Left ventricle myocardium superior (tissue), 1 donor: ENCODE results near the gene HCRTR1. TPM values are rescaled to one million over a fixed set of nuclear protein-coding genes. Genes with fewer than 3 reads are reported as not detected.

Experiments
- ATAC-seq: fragments of 200-7000 bp; cut with Tn5 transposase; one replicate; pipeline ENCODE4 v1.9.1; 2020; ENCODE audit warnings: mild to moderate bottlenecking, moderate library complexity
- DNase-seq: peaks from one replicate; pipeline ENCODE4 v3.0.0-alpha.2; 2020
- intact Hi-C: fragments of 100-400 bp; cut with micrococcal nuclease; formaldehyde crosslinking; loops from one replicate; pipeline ENCODE4 v1.11.0; 2022
- long read RNA-seq: library from polyadenylated mRNA; unstranded; transcript quantifications from one replicate; pipeline ENCODE4 v2.0.0, GENCODE V29; 2021
- total RNA-seq: library from RNA; stranded (reverse); fragmentation: NEBNext Ultra II Directional; extraction: Animal tissue kit (Norgen Biotek cat#: 25700); gene quantifications from one replicate; pipeline ENCODE4 v1.2.1, GENCODE V29; 2021
- donor health status: DM: no; HTN: yes; CAD: no; lungs with severe emphysema.

Gene HCRTR1
- 0.67 TPM for total RNA-seq
- long read RNA-seq, partial matches to known transcripts = 0 of 1 reads
- long read RNA-seq, other reads (novel, unspliced or antisense) = 1 of 1 reads

DNA sequence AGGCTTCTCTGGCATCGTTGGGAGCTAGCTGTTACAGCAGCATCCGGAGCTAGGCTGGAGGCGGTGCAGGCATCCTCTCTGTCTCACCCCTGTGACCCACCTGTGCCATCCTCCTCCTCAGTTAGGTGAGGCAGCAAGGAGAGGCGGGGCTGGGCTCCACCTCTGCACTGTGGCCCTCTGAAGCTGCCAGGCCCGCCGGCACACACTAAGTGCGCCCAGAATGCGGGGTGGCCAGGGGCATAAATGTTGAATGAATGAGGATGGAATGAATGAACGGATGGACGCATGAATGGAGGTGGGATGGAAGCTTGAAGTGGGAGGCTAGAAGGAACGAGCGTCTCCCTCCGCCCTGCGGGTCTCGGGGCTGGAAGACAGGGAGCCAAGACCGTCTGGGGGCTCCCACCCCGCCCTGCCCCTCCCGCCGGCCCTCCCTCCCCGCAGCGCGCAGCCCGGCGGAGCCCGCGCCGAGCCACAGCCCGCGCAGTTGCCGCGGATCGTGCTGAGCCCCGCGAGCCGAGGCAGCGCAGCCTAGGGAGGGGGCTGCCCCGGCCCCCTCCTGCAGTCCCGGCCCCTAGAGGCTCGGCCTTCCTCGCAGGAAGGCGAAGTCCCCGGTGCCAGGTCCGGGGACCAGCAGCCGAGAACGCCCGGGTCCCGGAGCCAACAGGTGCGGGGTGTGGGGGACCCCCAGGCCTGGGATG is at the start of gene HCRTR1:
TSS of gene HCRTR1 (plus strand) at position 472 of the 698 bp plus-strand sequence. CDS start 1,504 bp downstream, outside the sequence.
- ATAC-seq (peak; percentile 18), DNase-seq (no peak)
- intact Hi-C loops = no loop called here

DNA sequence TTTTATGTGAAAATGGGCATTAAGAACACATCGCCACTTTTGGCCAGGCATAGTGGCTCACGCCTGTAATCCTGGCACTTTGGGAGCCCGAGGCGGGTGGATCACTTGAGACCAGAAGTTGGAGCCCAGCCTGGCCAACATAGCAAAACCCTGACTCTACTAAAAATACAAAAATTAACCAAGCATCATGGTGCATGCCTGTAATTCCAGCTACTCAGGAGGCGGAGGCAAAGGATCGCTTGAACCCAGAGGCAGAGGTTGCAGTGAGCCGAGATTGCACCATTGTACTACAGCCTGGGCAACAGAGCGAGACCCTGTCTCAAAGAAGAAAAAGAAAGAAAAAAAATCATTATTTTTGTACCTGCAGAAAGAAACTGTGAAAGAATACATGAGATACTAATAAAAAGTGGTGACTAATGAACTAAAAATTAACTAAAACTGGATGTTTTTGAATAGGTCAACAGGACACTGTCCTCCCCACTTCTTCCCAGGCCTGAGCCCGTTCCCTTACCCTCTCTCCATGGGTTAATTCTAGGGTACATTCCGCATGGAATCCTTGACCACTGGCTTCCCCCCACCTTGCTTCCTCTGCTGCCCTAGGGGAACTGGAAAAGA is 49.4 kb upstream of the HCRTR1 start:
- intact Hi-C loops = no loop called here
- peak; percentile 23 for ATAC-seq

DNA sequence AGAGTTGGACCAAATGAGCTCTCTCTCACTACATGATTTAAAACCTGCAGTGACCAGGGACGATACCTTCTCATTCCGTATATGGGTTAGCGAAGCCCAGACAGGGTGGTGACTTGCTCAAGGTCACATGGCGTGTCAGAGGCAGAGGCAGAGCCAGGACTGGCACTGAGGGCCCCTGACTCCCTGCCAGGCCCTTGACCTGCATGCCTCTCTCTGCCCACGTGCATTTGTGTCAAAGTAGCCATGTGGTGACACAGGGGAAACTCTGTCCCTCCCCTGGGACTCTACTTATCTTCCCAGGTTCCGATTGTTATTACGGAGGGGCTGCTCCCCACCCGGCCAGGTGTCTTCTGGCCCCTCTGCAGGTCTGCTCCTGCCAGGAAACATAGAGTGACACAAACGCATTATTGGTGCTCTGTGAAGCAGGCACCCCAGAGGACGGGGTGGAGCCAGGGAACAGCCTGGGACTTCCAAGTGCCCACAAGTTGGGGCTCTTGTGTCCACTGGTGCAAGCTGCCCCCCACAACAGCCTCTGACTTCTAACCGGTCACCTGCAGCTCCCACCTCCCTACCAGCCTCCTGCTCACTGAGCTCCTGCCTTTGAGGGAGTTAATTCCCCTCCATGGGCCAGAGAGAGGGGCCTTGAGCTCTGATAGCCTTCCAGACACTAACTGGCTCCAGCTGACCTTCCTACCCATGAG is 48.4 kb upstream of the HCRTR1 start:
- ATAC-seq (peak; percentile 92), DNase-seq (peak; percentile 88)
- intact Hi-C loops = no loop called here

More for the DNA sequence above, 49.4 kb upstream of the HCRTR1 start:
- DNase-seq = no peak

DNA sequence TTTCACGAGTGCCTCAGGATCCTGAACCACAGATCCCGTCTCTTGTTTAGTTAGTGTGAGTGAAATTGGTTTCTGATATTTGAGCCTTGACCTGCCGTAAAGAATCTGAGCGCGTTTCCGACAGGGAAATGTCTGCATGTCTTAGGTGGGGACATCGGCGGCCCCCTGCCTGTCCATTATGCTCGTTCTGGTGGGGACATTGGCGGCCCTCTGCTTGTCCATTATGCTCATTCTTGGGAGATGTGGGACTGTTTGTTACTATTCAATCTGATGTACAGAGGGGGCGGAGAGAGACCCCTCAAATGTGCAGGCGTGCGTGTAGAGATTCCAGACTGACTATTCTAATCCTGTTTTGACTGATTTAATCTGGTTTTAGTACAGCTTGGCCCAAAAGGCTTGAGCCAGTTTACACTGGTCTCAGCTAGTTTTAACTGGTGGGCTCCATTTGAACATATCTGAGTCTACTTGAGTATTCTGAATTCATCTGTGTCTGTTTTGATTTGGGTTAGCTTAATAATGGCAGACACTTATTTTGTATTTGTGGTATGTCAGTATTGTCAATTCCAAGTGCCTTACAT is 47.8 kb upstream of the HCRTR1 start:
- intact Hi-C loops = no loop called here
- ATAC-seq (no peak), DNase-seq (no peak)

DNA sequence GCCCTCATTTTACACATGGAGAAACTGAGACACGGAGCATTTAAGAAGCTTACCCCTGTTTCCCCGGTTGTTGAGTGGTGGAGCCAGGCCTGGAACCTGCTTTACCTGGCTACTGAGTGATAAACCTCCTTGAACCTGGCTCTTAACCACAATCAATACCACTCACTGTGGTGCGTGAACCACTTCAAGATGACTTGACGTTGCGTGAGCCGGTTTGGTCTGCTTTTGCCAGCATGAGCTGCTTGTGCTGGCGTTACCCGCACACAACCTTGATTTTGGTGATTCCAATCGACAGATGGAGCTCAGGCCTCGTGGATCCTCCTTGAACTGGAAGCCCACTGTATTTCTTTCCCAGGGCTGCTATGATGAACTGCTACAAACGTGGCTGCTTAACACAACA is 47.3 kb upstream of the HCRTR1 start:
- ATAC-seq = no peak
- intact Hi-C loops = no loop called here
- no peak for DNase-seq

DNA sequence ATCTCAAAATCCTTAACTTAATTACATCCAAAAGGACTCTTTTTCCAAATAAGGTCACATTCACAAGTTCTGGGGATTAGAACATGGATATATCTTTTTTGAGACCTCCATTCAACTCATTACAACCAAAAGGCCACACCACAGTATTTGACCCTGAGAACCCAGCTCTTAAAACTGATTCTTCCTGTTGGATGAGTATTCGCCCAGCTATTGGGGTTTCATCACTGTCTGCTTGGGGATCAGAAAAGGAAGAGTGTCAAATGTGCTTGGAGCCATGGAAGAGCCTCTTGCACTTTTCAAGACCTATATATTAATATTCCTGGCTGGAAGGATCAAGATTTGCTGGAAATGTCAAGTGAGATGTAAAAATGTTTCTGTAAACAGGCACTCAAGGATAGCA is 46.6 kb upstream of the HCRTR1 start:
- intact Hi-C loops = no loop called here
- ATAC-seq (no peak), DNase-seq (no peak)

DNA sequence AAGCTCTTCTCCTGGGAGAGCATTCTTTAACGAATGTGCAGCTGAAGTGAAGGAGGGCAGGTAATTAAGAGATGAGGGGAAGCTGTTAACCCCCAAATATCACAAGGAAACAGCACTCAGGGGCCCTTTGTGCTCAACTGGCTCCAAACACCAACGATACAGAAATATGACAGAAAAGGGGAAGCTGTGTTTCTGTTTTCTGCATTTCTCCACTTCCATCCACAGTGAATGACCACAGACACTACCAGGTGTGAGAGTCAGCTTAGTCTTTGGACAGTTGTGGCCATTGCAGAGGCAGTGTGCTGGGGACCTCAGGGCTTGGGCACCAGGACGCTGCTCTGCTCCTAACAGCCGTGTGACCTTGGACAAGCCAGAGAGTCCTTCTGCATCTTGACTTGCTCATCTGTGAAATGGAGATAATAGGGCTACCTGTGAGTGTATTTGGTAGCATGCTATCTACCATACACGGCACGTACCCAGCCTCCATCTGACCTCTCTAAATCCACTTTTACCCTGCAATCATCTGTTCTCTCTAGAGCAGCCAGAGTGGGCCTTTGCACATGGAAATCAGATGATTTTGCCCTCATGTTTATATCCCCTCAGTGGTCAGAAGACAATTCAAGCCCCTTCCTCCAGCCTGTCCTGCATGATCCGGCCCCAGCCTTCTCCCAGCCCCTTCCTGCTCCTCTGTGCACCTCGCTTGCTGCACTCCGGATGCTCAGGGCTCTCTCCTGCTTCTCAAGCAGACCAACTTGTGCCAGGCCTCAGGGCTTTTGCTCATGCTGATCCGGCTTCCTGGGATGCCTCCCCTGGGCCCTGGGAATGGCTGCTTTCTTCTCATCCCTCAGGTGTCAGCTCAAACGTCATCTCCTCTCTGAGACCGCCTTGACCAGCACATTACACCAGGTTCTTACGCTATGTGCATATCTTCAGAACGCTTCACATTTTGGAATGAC is 45.9 kb upstream of the HCRTR1 start:
- intact Hi-C loops = no loop called here
- no peak for ATAC-seq
- no peak for DNase-seq

DNA sequence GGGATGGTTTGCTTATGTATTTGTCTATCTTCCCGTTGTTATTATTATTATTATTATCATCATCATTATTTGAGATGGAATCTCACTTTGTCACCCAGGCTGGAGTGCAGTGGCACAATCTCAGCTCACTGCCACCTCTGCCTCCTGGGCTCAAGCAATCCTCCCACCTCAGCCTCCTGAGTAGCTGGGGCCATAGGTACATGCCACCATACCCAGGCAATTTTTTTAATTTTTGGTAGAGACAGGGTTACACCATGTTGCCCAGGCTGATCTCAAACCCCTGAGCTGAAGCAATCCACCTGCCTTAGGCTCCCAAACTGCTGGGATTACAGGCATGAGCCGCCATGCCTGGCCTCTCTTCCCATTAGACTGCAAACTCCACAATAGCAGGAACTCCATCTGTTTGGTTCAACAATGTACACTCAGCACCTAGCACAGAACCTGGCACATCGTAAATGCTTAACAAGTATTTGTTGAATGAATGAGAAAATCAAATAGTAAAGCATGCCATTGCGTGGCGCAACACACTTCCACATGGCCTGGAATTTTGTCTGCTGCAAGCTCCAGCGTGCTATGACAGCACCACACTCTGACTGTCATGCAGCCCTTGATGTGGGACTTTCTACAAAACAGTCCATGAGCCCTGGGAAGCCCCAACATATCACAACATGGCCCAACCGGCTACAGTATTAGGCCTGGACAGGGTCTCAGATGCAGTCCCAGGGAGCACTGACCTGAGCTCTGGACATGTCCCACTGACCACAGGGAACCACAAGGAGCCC is 45.0 kb upstream of the HCRTR1 start:
- intact Hi-C loops = no loop called here
- DNase-seq = no peak
- ATAC-seq = no peak

DNA sequence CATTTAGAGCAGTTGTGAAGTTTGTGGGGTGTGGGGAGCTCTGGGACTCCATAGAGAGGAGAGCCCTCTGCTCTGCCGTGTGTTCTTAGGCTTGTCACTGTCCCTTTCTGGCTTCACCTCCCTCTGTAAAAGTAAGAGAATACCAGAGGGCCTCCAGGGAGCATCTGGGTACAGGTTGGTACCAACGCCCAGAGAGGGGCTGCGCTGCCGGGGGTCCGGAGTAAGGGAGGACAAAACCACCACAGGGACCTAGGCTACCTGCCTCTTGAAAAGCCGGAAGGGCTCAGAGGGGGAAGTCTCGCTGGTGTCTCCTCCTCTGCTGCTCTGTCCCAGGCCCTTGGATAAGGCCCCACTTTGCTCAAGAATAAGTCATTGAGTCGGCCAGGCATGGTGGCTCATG is 44.2 kb upstream of the HCRTR1 start:
- no peak for DNase-seq
- intact Hi-C loops = no loop called here
- ATAC-seq = no peak

DNA sequence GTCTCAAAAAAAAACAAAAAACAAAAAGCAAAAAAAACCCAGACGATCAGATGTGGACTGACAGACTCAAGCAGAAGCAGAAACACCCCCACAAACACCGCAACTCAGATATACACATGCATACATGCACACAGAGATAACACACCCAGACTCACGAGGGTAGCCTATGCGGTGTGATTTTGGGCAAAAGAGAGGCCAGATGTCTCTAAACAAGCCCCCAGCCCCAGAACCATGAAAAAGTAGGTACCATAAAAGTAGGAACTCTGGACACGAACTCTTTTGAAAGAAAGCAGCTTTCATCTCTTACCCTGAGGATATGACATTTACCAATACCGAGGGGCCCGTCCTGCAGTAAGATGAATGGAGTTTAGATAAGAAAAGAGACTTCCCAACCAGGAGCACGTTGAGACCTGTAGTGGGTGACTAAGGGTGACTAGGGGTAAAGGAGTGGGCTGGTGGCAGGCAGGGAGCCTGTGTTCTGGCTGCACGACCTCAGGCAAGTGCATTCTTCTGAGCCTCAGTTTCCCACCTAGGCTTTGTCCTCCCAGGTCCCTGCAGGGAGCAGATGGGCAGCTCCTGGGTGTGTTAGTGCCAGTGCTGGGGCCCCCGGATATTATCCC is 42.6 kb upstream of the HCRTR1 start:
- ATAC-seq = no peak
- intact Hi-C loops = no loop called here
- no peak for DNase-seq

DNA sequence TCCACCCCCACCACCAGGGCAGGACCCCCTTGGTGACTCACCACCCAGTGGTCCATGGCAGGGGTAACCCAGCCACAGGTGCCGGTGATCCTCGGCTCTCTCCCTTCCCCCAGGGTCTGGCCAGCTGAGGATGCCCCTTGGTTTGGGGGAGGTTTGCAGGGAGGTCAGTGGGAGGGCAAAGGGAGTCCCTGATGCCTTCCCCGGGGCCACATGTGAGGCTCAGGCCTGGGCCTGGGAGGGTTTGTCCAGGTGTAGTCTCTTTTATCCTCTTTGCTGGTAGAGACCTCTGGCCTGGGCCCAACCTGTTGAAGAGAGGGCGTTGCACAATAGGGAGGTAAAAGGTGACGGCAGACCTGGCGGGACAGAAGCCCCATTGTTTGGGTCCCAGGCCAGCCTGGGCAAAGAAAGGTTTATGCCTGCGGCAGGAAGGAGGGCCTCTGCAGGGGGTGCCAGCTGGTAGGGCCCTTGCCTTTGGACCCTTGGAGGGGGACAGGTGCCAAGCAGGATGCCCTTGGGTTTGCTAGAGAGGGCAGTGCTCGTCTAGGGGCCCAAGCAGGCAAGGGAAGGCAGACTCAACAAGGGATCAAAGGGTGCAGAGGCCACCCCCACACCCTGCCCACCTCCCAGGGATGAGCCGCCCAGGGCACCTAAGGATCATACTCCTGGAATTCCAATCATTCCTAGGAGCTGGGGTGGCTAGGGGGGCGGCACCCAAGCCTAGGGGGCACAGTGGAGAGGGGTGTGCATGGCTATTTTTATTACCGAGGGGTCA is 41.9 kb upstream of the HCRTR1 start:
- ATAC-seq (no peak), DNase-seq (no peak)
- intact Hi-C loops = no loop called here

DNA sequence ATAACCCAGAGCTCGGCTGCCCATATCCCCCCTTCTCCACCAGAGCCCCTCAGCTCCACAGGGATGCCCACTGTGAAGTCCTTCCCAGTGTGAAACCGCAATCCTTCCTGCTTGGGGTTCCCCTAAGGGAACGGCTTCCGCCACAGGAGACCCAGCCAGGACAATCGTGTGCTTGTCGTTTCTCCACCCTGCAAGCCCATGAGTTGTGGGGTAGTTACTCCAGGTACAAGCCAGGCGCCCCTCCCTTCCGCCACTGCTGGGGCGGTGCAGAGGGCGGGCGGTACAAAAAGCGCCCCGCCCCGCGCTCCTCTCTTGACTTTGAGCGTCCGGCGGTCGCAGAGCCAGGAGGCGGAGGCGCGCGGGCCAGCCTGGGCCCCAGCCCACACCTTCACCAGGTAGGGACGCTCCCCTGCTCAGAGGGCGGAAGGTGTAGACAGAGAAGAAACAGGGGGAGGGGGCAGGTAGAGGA is 41.3 kb upstream of the HCRTR1 start, which contains the start of gene TINAGL1:
TSS of gene TINAGL1 (plus strand) at position 315 of the 469 bp plus-strand sequence. CDS start 634 bp downstream, outside the sequence.
- ATAC-seq (peak; percentile 73), DNase-seq (peak; percentile 86)

DNA sequence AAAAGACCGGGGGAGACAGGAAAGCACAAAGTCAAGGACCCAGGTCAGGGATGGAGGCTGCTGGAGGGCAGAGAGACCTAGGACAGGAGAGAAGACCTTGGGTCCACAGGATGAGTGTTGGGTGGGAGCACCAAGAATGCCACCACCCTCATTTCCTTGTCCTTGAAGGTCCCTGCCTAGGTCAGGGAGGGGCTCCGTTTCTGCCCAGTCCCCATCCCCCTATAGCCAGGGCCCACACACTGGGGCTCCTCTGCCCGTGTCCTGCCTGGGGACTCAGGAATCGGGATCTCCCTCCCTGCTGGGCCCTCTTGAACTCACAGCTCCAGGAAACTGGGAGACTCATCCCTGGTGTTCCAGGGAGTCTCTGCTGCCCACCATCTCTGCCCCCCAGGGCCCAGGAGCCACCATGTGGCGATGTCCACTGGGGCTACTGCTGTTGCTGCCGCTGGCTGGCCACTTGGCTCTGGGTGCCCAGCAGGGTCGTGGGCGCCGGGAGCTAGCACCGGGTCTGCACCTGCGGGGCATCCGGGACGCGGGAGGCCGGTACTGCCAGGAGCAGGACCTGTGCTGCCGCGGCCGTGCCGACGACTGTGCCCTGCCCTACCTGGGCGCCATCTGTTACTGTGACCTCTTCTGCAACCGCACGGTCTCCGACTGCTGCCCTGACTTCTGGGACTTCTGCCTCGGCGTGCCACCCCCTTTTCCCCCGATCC is 40.6 kb upstream of the HCRTR1 start:
- ATAC-seq (peak; percentile 9), DNase-seq (no peak)
- intact Hi-C loops = no loop called here

More for the DNA sequence above, 41.3 kb upstream of the HCRTR1 start, which contains the start of gene TINAGL1:
- intact Hi-C loops = no loop called here

DNA sequence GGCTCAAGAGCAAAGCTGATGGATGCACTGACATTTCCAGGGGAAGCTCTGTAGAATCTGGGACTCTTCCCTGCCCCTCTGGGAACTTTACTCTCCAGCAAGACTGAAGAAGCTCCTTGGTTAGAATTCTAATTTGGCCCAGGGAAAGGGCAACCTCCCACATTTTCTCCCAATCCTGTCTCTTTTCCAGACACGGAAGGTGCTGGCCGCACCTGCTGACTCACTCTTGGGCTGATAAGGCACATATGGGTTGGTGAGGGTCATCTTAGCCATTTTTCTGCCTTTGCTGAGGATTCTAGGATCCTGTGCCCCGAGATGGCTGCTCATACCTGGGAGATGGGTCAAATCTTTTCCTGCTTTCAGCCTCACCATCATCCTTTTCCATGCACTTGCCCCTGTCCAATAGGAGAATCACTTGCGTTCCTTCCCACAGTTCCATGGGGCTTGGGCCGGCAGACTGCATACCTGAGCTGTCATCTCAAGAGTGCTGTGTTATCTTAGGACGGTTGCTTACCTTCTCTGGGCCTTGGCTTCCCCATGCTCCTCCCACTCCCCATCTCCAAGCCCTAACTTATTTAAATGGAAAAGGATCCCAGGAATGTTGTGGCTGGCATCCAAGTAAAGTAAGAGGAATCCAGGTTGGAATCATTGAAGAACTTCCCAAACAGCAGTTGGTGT is 39.8 kb upstream of the HCRTR1 start:
- DNase-seq = no peak
- intact Hi-C loops = no loop called here
- ATAC-seq = peak; percentile 10

DNA sequence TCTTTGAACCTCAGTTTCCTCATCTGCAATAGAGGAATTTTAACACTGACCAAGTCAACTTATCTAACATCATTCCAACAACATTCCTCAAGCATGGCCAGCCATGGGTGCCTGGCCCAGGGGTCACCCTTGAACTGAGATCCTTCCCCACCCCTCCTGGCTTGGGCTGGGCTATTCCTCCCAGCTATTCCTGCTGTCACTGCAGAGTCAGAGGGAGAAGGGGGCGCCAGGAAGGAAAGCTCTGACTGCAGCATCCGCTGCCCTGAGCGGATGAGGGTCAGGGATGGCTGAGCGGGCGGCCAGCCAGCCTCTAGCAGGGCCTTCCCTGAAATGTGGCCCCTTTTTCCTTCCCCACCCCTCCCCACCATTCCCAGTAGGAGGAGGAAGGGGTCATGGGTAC is 38.1 kb upstream of the HCRTR1 start:
- ATAC-seq = no peak
- no peak for DNase-seq
- intact Hi-C loops = no loop called here

DNA sequence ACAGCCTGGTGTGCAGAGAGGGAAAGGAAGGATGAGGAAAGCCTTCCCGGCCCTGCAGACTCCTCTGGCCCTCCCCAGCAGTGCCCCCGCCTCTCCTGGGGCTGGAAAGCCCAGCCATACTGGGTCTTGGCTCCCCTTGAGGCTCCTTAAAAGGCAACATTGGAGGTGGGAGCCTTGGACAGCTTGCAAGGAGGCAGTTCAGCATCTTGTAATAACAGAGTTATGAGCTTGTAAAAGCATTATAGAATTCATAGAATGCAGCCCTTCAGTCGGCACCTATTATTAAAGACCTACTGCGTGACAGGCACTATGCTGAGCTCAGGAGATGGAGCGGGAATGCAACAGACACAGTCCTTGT is 37.0 kb upstream of the HCRTR1 start:
- ATAC-seq = no peak
- DNase-seq = no peak
- intact Hi-C loops = no loop called here
